Panc1 (cell line): ENCODE results near the gene TBC1D17. TPM values are rescaled to one million over a fixed set of nuclear protein-coding genes. Genes with fewer than 3 reads are reported as not detected.

Experiments
- ATAC-seq: fragments of 200-7000 bp; cut with Tn5 transposase; 2 replicates; pipeline ENCODE4 v1.9.1; 2020; ENCODE audit warnings: mild to moderate bottlenecking, moderate library complexity
- BruUV-seq: library from RNA; stranded (reverse); fragments of 400-500 nt; replicated peaks from 2 replicates; lab custom pipeline; 2021; lab: Mats Ljungman, UMichigan
- CTCF ChIA-PET: fragments of 300-600 bp; sonication (Branson Sonifier 250); formaldehyde crosslinking; loops from one replicate; lab custom pipeline; 2022; ENCODE audit warnings: antibody characterized with exemption; lab: Charles Lee
- POLR2A ChIA-PET: fragments of 300-600 bp; sonication (Branson Sonifier 250); formaldehyde crosslinking; loops from one replicate; lab custom pipeline; 2022; ENCODE audit warnings: antibody characterized with exemption; lab: Charles Lee
- DNase-seq: peaks from one replicate; pipeline ENCODE4 v3.0.0-alpha.2; 2010; ENCODE audit warnings: low read depth, low spot score
- H3K27ac ChIP-seq: 2 replicates; pipeline ENCODE4 v1.5.1; 2011; ENCODE audit warnings: mild to moderate bottlenecking, low read length, inconsistent platforms
- H3K27me3 ChIP-seq: fragments of 200-500 bp; sonication (Bioruptor generic); 2 replicates; pipeline ENCODE4 v1.6.0; 2014; ENCODE audit warnings: low read length, inconsistent platforms; ENCODE audit not compliant: control insufficient read depth, insufficient read depth
- H3K36me3 ChIP-seq: fragments of 200-500 bp; sonication (Bioruptor generic); 2 replicates; pipeline ENCODE4 v1.5.1; 2014; ENCODE audit warnings: inconsistent platforms, mild to moderate bottlenecking, low read length, moderate library complexity; ENCODE audit not compliant: control insufficient read depth, insufficient read depth
- H3K4me1 ChIP-seq: 2 replicates; pipeline ENCODE4 v1.5.1; 2011; ENCODE audit warnings: inconsistent platforms, mild to moderate bottlenecking, low read length, moderate library complexity; ENCODE audit not compliant: control insufficient read depth, insufficient read depth
- H3K4me3 ChIP-seq, 2 experiments: 2 replicates each; pipeline ENCODE4 v1.5.1; 2011 to 2012; ENCODE audit warnings: low read depth in 2 of 2, low read length in 2 of 2, mild to moderate bottlenecking in 2 of 2, inconsistent platforms in 1 of 2, moderate library complexity in 1 of 2
- H3K9me3 ChIP-seq: fragments of 200-500 bp; sonication (Bioruptor generic); 2 replicates; pipeline ENCODE4 v1.5.1; 2014; ENCODE audit warnings: low read depth, mild to moderate bottlenecking, inconsistent platforms, low read length, moderate library complexity; ENCODE audit not compliant: control insufficient read depth, insufficient read depth
- CTCF ChIP-seq: fragments of 450-650 bp; IDR thresholded peaks from 2 replicates; pipeline ENCODE4 v1.5.1; 2017; ENCODE audit warnings: mild to moderate bottlenecking
- POLR2AphosphoS5 ChIP-seq: IDR thresholded peaks from 2 replicates; pipeline ENCODE4 v1.6.1; 2012; ENCODE audit warnings: mild to moderate bottlenecking, low read depth, low read length, moderate library complexity
- SIN3A ChIP-seq: IDR thresholded peaks from 2 replicates; pipeline ENCODE4 v1.6.1; 2012; ENCODE audit warnings: low read depth, mild to moderate bottlenecking, low read length, moderate library complexity, borderline replicate concordance; ENCODE audit not compliant: insufficient read depth
- TCF7L2 ChIP-seq: IDR thresholded peaks from 2 replicates; pipeline ENCODE4 v1.6.1; 2011; ENCODE audit warnings: mild to moderate bottlenecking, low read depth, low read length, inconsistent platforms
- in situ Hi-C: cut with HindIII; loops from 2 replicates; pipeline ENCODE4 v1.10.0; 2016; ENCODE audit warnings: low sequenced_read_pairs, low pct_unique_long_range_greater_than_20kb
- intact Hi-C: fragments of 100-400 bp; cut with micrococcal nuclease; formaldehyde crosslinking; loops from one replicate; pipeline ENCODE4 v1.10.0; 2022; ENCODE audit not compliant: unreplicated experiment
- total RNA-seq: library from RNA; stranded (reverse); gene quantifications from one replicate; pipeline ENCODE4 v1.2.1, GENCODE V29; 2021; ENCODE audit not compliant: unreplicated experiment
- TF ChIP-seq, protein P1 (sequence below), 2 experiments: IDR thresholded peaks; 2 replicates each; pipeline ENCODE4 v1.6.1; 2011 to 2012; ENCODE audit warnings: low read depth in 2 of 2, control low read depth in 1 of 2, low read length in 1 of 2, mild to moderate bottlenecking in 1 of 2, moderate library complexity in 1 of 2; ENCODE audit not compliant: insufficient read depth in 1 of 2

Gene TBC1D17
- total RNA-seq, 1 experiment from 2014 or later: 43.2 TPM

- ChIA-PET CTCF (no interaction called here), POLR2A (no interaction called here)
- no TSS peak for BruUV-seq
- no peak for DNase-seq
- intact Hi-C loops: no loop called here
- in situ Hi-C loops: no loop called here
- Histone ChIP-seq H3K9me3 (no peaks in the 10 kb centered on the region), H3K4me3 (no peak overlapping the region), H3K36me3 (no peaks in the 10 kb centered on the region), H3K27ac (no peak overlapping the region), H3K4me1 (peaks cover 11% of the 10 kb centered on the region), H3K27me3 (no peaks in the 10 kb centered on the region)
- ATAC-seq: no peak
- no peak for TF ChIP-seq CTCF
- TF ChIP-seq POLR2AphosphoS5: no peak
- TF ChIP-seq SIN3A: no peak
- no peak for TF ChIP-seq TCF7L2
- TF ChIP-seq, protein P1, sequence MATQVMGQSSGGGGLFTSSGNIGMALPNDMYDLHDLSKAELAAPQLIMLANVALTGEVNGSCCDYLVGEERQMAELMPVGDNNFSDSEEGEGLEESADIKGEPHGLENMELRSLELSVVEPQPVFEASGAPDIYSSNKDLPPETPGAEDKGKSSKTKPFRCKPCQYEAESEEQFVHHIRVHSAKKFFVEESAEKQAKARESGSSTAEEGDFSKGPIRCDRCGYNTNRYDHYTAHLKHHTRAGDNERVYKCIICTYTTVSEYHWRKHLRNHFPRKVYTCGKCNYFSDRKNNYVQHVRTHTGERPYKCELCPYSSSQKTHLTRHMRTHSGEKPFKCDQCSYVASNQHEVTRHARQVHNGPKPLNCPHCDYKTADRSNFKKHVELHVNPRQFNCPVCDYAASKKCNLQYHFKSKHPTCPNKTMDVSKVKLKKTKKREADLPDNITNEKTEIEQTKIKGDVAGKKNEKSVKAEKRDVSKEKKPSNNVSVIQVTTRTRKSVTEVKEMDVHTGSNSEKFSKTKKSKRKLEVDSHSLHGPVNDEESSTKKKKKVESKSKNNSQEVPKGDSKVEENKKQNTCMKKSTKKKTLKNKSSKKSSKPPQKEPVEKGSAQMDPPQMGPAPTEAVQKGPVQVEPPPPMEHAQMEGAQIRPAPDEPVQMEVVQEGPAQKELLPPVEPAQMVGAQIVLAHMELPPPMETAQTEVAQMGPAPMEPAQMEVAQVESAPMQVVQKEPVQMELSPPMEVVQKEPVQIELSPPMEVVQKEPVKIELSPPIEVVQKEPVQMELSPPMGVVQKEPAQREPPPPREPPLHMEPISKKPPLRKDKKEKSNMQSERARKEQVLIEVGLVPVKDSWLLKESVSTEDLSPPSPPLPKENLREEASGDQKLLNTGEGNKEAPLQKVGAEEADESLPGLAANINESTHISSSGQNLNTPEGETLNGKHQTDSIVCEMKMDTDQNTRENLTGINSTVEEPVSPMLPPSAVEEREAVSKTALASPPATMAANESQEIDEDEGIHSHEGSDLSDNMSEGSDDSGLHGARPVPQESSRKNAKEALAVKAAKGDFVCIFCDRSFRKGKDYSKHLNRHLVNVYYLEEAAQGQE (IDR thresholded peaks at IDR 0.05; ENCODE audit: insufficient read depth in 1 of 2, low read depth in 2 of 2, low read length in 1 of 2): no peak
Measured at GRCh38 chr19:49848938-49849337, 28.6 kb upstream of the TBC1D17 start.

- Histone ChIP-seq H3K9me3 (no peaks in the 10 kb centered on the region), H3K27ac (peak overlapping the region; percentile 86), H3K36me3 (no peaks in the 10 kb centered on the region), H3K27me3 (no peaks in the 10 kb centered on the region), H3K4me1 (peaks cover 13% of the 10 kb centered on the region), H3K4me3 (peak overlapping the region; percentile 58 to 73)
- CTCF ChIA-PET: no interaction called here
- intact Hi-C loops: no loop called here
- ATAC-seq (no peak), DNase-seq (no peak)
- TF ChIP-seq, protein P1 (IDR thresholded peaks at IDR 0.05; ENCODE audit: insufficient read depth in 1 of 2, low read depth in 2 of 2, low read length in 1 of 2): no peak
- TF ChIP-seq SIN3A: no peak
- TF ChIP-seq CTCF: no peak
- no peak for TF ChIP-seq TCF7L2
- no peak for TF ChIP-seq POLR2AphosphoS5
- POLR2A ChIA-PET: no interaction called here
- in situ Hi-C loops: no loop called here
- TSS peak; percentile 59 for BruUV-seq
Measured at GRCh38 chr19:49849433-49850220, 27.9 kb upstream of the TBC1D17 start.
